Osteoblast (primary cell): ENCODE results near the gene RAP1GDS1. TPM values are rescaled to one million over a fixed set of nuclear protein-coding genes. Genes with fewer than 3 reads are reported as not detected.
"Not testable (repeated sequence)": the region's sequence is repeated elsewhere in the genome, so short reads cannot be mapped to it uniquely, and the experiment has no call there.

Source experiments
- DNase-seq: peaks from one replicate; pipeline ENCODE4 v3.0.0; 2011; ENCODE audit warnings: low spot score, mixed read lengths; ENCODE audit not compliant: insufficient read length; ENCODE audit errors: missing footprints
- H2AFZ ChIP-seq: 2 replicates; pipeline ENCODE4 v1.6.0; 2011; ENCODE audit warnings: mild to moderate bottlenecking, low read length
- H3K27ac ChIP-seq: 2 replicates; pipeline ENCODE4 v1.5.1; 2011; ENCODE audit warnings: mild to moderate bottlenecking, low read depth, low read length, moderate library complexity
- H3K27me3 ChIP-seq: 2 replicates; pipeline ENCODE4 v1.6.0; 2012; ENCODE audit warnings: mild to moderate bottlenecking, control low read depth, inconsistent platforms, low read length, moderate library complexity; ENCODE audit not compliant: insufficient read depth
- H3K36me3 ChIP-seq: 2 replicates; pipeline ENCODE4 v1.5.1; 2011; ENCODE audit warnings: mild to moderate bottlenecking, low read length, control low read depth, moderate library complexity; ENCODE audit not compliant: insufficient read depth
- H3K4me1 ChIP-seq: 2 replicates; pipeline ENCODE4 v1.5.1; 2011; ENCODE audit warnings: mild to moderate bottlenecking, low read length, control low read depth, moderate library complexity; ENCODE audit not compliant: insufficient read depth
- H3K4me2 ChIP-seq: 2 replicates; pipeline ENCODE4 v1.6.0; 2011; ENCODE audit warnings: mild to moderate bottlenecking, low read length; ENCODE audit not compliant: insufficient read depth
- H3K4me3 ChIP-seq: fragments of 200-600 bp; sonication (generic); 3 replicates; pipeline ENCODE4 v1.5.1; 2012; ENCODE audit warnings: mild to moderate bottlenecking, low read length, inconsistent platforms; ENCODE audit not compliant: insufficient read depth
- H3K79me2 ChIP-seq: 2 replicates; pipeline ENCODE4 v1.6.0; 2012; ENCODE audit warnings: mild to moderate bottlenecking, low read length, control low read depth, inconsistent platforms; ENCODE audit not compliant: insufficient read depth
- H3K9me3 ChIP-seq: 2 replicates; pipeline ENCODE4 v1.5.1; 2011; ENCODE audit warnings: low read depth, low read length, control low read depth
- H4K20me1 ChIP-seq: 2 replicates; pipeline ENCODE4 v1.6.0; 2012; ENCODE audit warnings: mild to moderate bottlenecking, low read length, control low read depth; ENCODE audit not compliant: insufficient read depth
- CTCF ChIP-seq: IDR thresholded peaks from 2 replicates; pipeline ENCODE4 v1.5.1; 2011; ENCODE audit warnings: mild to moderate bottlenecking, low read depth, low read length, moderate library complexity; ENCODE audit errors: extremely low read depth
- total RNA-seq: library from RNA; depleted of rRNA; stranded (reverse); fragments of >200 nt; gene quantifications from 2 replicates; pipeline ENCODE4 v1.2.3, GENCODE V29; 2012

Gene RAP1GDS1
- total RNA-seq, 1 donor, result 60.1 TPM

DNA sequence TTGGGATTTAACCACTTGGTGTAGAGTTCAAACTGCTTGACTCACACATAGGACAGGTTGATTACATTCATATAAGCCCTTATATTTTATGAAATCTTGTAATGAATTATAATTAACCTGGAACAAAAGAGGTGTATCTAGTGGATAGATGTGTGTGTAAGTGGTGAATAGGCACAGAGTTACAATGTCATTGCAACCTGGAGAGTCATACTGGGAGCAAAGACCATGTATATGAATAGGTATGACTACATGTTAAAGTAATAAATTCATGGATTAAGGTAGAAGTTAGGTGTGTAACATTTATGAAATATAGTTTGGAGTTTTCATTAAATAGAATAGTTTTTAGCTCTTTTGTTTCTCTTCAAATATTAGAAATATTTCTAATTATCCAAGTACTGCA lies 26.1 kb downstream of the RAP1GDS1 start:
- no peak for TF ChIP-seq CTCF

GRCh38 chr4:98288671-98289070 lies 27.5 kb downstream of the RAP1GDS1 start:
- not testable (repeated sequence) for H3K27me3 ChIP-seq, H2AFZ ChIP-seq, H3K4me3 ChIP-seq, H3K4me2 ChIP-seq, H3K27ac ChIP-seq, DNase-seq, H3K36me3 ChIP-seq, H3K9me3 ChIP-seq, H4K20me1 ChIP-seq
- H3K79me2 ChIP-seq, result peaks cover 75% of the 10 kb centered on the region
- H3K4me1 ChIP-seq, result peaks cover 21% of the 10 kb centered on the region

More for the DNA sequence above, 26.1 kb downstream of the RAP1GDS1 start:
- no peak overlapping the region for H3K4me2 ChIP-seq
- peaks cover 20% of the 10 kb centered on the region for H3K4me1 ChIP-seq
- H4K20me1 ChIP-seq, result no peaks in the 10 kb centered on the region
- H3K4me3 ChIP-seq, result no peak overlapping the region
- no peak for DNase-seq
- H3K79me2 ChIP-seq, result peaks cover 85% of the 10 kb centered on the region
- H2AFZ ChIP-seq, result no peak overlapping the region
- no peaks in the 10 kb centered on the region for H3K27me3 ChIP-seq
- H3K36me3 ChIP-seq, result no peaks in the 10 kb centered on the region
- H3K27ac ChIP-seq, result no peak overlapping the region
- H3K9me3 ChIP-seq, result no peaks in the 10 kb centered on the region

DNA sequence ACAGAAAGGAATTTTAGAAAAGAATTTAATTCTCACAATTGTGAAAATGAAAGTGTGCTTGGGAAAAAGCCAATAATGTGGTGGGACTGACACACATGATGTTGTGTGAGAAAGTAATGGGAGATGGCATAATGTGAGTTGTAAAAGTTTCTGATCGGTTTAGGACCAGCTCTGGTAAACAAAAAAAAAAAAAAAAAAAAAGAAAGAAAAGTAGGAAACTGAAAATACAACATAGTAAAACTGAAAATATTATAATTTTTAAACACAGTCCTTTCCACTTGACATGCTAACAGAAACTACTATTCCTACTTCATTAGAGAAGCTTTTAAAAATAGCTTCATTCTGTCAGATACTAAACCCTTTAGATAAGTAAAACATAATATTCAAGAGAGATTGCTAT lies 28.2 kb downstream of the RAP1GDS1 start:
- Histone ChIP-seq H3K4me2 (no peak overlapping the region), H2AFZ (no peak overlapping the region), H3K79me2 (peaks cover 68% of the 10 kb centered on the region), H3K9me3 (no peaks in the 10 kb centered on the region), H3K4me3 (no peak overlapping the region), H4K20me1 (no peaks in the 10 kb centered on the region), H3K27ac (no peak overlapping the region), H3K27me3 (no peaks in the 10 kb centered on the region), H3K36me3 (no peaks in the 10 kb centered on the region), H3K4me1 (peaks cover 22% of the 10 kb centered on the region)
- DNase-seq, result no peak
- TF ChIP-seq CTCF, result no peak

GRCh38 chr4:98290511-98290910 lies 29.3 kb downstream of the RAP1GDS1 start:
- H2AFZ ChIP-seq, result no peak overlapping the region

More at GRCh38 chr4:98290511-98290910, 29.3 kb downstream of the RAP1GDS1 start:
- peaks cover 59% of the 10 kb centered on the region for H3K79me2 ChIP-seq
- H3K36me3 ChIP-seq, result no peaks in the 10 kb centered on the region
- H4K20me1 ChIP-seq, result no peaks in the 10 kb centered on the region
- DNase-seq, result no peak
- H3K4me2 ChIP-seq, result no peak overlapping the region
- no peaks in the 10 kb centered on the region for H3K9me3 ChIP-seq
- no peak for TF ChIP-seq CTCF
- peak overlapping the region; percentile 14 for H3K27ac ChIP-seq
- peaks cover 22% of the 10 kb centered on the region for H3K4me1 ChIP-seq
- H3K27me3 ChIP-seq, result no peaks in the 10 kb centered on the region
- H3K4me3 ChIP-seq, result no peak overlapping the region
